NCI-H345 treated with DMSO at 0.1 percent for 48 hours (cell line): ENCODE results near the gene RAB11A.
"Not testable (repeated sequence)": the region's sequence is repeated elsewhere in the genome, so short reads cannot be mapped to it uniquely, and the experiment has no call there.

ENCODE experiments used
- DNase-seq: peaks from one replicate; lab custom pipeline; 2025; ENCODE audit not compliant: unreplicated experiment; lab: John Stamatoyannopoulos, UW

RAB11A gene

DNA sequence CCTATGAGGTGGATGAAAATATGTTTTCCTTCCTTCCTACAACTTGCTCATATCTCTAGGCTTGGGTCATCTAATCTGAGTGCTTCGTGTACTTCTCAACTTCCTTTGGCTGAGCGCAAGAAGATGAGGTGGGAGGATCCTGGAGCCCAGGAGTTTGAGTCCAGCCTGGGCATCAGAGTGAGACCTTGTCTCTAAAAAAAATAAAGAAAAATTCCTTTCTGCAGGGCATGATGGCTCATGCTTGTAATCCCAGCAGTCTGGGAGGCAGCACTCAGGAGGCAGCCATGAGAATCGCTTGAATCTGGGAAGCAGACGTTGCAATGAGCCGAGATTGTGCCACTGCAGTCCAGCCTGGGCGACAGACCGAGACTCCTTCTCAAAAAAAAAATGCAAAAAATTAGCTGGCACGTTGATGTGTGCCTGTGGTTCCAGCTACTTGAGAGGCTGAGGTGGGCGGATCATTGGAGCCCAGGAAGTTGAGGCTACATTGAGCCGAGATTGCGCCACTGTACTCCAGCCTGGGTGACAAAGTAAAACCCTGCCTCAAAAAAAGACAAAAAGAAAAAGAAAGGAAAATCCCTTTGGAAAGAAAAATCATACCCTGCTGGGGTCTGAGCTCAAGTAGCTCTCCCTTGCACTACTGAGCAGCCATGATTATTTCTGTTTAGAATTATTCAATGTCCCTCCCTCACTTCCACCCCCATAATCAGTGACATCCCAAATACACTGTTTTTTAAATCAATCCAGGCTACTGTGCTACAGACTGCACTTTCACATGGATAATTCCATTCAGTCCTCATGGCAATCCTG, 28.0 kb upstream of the RAB11A start:
- DNase-seq: no peak

DNA sequence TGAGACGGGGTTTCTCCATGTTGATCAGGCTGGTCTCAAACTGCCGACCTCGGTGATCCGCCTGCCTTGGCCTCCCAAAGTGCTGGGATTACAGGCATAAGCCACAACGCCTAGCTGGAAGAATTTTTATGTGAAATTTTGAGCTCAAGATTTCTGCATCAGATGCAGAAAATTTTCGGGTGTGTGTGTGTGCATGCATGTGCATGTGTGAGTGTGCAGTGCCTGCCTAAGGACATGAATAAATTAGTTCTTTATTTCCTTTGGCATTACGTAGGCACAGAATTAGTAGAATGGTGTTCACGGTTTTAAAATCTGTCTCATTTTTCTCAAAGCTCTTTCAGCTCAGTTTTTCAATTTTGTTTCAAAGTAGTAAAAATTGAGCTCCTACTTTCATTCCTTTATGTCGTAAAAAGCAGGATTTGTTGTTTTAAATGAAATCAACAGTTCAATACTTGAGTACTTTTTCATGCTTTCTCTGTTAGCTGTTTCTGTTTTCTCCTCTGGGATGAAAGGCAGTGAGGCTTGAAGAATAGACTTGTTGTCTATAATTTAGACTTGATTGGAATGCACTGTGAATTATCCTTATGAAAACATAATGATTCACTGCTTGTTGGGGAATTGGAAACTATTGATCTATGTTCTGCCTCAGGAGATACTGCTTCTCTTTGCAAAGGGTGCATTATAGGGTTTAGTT, 23.3 kb upstream of the RAB11A start:
- no peak for DNase-seq

DNA sequence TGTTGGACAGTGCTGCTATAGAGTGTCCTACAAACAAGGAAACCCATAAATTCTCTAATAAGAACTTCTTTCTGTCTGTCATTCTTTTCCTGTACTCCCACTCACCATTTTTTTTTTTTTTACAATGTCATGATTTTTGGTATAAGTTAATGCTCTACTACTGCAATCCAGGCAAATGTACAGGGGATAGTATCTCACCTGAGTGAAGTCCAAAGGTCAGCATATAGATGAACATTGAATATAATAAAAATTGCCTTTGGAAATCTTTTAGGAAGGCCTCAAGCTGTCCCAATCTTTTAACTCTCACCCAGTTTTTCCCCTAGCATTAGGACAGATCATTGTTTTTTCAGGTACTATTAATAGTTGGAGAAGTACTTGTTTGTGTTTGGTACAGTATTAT, 21.3 kb upstream of the RAB11A start:
- no peak for DNase-seq

DNA sequence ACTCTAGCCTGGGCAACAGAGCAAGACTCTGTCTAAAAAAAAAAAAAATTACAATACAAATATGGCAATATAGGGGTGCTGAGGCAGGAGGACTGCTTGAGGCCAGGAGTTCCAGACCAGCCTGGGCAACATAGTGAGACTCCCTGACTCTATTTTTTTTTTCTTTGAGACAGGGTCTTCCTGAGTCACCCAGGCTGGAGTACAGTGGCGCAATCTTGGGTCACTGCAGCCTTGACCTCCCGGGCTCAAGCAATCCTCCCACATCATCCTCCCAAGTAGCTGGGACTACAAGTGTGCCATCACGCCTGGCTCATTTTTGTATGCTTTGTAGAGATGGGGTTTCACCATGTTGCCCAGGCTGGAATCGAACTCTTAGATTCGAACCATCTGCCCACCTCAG, 17.3 kb upstream of the RAB11A start:
- DNase-seq: no peak

DNA sequence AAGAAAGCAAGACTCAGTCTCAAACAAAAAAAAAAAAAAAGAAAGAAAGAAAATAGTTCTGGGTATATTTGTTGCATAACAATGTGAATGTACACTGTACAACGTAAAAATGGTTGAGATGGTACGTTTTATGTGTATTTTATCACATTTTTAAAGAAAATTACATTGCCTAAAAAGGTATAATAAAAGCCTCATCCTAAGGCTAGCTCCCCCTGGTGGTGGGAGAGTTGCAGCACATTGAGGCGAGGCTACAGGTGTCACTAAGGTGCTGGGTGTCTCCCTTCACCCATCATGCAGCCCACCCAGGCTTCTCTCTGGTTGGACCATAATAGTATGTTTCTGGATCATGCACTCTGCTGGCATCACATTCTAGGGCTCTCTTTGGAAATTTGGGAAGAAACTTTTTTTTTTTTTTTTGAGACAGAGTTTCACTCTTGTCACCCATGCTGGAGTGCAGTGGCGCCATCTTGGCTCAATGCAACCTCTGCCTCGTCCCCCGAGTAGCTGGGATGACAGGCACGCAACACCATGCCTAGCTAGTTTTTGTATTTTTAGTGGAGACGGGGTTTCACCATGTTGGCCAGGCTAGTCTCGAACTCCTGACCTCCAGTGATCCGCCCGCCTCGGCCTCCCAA, 12.4 kb upstream of the RAB11A start:
- peak; percentile 8 for DNase-seq

DNA sequence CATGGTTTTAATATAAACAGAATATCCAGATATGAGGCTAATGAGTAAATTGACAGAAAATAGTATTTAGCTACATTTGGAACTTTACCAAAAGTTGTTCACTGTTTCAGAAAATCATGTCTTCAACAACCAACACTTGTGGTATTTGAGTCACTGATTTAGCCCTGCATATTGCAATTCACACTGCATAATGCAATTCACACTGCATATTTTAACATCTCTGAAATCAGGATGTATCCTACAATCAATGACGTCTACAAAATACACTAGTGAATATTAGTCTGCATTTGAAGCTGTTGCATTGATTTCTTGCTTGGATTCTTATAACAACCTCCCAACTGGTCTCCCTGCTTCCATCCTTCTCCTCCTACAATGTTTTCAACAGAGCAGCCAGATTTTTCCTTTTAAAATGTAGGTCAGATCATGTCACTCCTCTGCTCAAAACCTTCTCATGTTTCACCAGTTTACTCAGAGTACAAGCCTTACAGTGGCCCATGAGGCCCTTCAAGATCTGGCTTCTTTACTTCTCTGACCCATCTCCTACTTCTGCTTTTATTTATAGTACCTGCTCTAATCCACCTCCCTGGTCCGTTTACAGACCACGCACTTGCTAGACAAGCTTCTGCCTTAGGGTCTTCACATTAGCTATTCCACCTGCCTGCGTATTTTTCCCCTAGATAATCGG, 11.4 kb upstream of the RAB11A start:
- DNase-seq: no peak

DNA sequence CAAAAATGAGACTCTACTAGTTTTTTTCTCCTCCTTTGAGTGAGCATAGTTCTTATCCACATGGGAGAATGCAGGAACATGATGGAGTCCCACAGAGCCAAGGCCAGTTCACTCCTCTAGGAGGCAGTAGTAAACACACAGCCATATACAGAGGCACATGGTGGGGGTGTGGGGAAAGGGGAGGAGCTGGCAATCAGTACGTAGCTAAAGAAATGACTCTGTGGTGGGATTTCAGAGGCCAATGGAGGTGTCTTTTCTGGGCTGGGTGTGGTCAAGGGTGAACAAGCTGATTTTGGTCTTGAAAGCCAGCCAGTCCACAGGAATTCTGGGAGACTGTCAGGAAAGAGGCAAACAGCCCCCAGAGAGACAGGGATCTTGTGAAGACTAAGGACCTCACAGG, 6.6 kb upstream of the RAB11A start:
- DNase-seq: no peak

DNA sequence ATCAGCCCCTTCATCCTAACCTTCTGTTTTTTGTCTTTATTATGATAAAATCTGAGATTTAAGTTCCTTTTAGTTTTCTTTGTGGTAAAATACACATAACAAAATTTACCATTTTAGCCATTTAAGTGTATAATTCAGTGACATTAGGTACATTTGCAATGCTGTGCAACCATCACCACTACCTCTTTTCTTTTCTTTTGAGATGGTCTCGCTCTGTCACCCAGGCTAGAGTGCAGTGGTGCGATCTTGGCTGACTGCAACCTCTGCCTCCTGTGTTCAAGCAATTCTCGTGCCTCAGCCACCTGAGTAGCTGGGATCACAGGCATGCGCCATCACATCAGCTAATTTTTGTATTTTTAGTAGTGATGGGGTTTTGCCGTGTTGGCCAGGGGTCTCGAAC, 6.2 kb upstream of the RAB11A start:
- DNase-seq: no peak

DNA sequence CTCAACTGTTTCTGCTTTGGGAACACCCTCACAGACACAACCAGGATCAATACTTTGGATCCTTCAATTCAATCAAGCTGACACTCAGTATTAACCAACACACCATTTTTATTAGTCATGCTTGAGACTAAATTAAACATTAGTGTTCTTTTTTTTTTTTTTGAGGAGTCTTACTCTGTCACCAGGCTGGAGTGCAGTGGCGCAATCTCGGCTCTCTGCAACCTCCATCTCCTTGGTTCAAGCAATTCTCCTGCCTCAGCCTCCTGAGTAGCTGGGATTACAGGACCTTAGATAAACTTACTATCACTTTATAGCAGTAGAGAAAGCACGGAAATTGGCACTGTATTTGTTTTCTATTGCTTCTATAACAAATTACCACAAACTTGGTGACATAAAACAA, 2.0 kb upstream of the RAB11A start:
- no peak for DNase-seq

DNA sequence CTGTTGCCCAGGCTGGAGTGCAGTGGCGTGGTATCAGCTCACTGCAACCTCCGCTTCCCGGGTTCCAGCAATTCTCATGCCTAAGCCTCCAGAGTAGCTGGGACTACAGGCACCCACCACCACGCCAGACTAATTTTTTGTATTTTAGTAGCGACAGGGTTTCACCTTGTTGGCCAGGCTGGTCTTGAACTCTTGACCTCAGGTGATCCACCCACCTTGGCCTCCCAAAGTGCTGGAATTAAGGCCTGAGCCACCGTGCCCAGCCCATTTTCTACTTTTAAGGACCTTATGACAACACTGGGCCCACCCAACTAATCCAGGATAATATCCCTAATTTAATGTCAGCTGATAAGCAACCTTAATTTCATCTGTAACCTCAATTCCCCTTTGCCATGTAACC, 1.4 kb upstream of the RAB11A start:
- DNase-seq: not testable (repeated sequence)

DNA sequence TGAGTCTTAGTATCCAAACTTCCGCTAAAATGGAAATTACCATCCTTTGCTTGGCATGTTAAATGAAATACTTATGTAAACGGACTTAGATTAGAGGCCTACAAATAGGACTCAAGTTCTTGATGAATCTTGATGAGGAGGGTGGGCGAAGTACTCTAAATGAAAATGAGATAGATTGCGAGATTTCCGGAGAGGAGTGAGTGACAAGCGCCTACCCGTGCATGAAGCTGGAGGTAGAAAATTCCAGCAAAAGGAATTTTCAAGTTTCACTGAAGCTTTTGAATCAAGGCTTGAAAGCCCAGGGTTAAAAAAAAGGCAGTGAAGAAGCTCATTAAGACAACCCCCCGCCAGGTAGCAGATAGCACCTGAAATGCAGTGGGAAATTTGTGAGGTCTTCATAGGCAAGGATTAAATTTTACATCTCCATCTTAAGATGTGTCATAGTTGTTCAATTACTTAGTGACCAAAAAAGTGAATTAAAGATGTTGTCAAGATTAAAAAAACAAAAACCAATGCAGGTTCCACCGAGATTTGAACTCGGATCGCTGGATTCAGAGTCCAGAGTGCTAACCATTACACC, 655 bp upstream of the RAB11A start:
- DNase-seq: no peak

DNA sequence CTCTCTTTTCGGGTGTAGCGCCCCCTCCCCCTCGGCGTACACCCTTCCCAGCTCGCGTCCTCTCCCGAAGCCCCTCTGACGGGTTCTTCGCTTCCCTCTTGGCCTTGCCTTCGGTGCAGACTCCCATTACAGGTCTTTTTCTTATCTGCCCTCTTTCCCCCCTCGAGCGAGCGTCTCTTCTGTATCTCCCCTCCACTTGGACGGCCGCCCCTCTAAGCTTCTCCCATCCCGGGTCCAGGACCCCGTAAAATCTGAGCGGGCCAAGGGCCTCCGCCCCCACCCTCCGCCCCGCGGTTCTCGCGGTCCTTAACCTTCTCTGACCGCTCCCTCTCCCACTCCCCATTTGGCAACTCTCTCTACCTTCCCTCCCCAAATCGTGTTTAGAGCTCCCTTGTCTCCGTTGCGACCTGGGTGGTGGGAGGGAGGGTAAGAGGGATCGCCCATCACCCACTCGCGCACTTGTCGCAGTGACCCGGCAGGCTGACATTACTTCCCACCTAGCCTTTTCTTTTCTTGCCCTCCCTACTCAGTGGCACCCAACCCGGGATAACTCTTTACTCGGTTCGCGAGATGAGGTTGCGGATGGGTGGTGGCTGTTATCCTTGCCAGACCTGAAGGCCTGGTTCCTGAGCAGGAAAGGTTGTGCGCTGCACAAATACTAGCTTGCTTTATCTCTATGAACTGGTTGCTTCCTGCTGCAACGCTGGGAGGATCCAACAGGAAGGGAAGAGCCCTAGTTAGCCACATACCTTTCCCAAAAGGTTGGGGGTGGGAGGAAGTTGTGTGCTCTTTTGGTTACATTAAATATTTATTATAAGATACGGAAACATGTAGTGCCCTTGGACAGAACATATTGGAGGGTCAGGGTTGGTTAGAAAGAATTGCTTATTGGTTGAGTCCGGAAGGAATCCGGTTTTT, 922 bp downstream of the RAB11A start:
- DNase-seq: no peak

DNA sequence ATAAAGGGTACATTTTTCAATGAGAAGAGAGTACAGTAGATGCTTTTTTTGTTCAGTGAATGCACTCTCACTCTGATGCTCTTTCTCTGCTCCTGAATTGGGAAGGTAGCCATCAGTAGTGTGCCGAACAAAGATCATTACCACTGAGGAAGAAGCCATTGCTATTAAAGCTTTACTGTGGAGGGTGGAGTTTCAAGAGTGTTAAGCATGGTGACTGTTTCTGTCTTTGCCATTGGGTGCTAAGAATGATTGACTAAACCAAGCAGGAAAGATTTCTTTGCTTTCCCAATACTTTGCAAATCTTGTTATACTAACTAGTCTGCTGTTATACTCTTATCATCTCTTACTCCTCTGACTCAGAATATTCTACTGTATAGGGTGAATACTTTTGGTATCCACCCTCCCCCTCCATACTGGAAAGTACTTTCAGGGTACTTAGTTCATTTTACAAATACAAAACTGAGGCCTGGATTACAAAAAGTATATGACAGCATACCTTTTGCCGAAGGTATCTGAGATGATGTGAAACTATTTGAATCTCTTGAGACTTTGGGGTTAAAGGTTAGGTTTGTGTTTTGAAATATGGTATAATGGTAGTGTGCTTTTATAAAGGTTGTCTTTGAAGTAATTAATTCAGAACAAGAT, 1.7 kb downstream of the RAB11A start:
- DNase-seq: no peak

DNA sequence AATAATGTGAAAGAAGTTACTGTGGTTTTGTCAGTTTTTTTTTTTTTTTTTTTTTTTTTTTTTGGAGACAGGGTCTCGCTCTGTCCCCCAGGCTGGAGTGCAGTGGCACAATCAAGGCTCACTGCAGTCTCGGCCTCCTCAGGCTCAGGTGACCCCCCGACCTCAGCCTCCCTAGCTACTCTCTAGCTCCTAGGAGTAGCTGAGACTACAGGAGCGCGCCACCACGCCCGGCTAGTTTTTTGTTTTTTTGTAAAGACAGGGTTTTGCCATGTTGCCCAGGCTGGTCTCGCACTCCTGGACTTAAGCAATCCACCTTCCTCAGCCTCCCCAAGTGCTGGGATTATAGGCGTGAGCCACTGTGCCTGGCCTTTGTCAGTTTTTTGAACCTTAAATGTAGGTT, 2.6 kb downstream of the RAB11A start:
- not testable (repeated sequence) for DNase-seq

DNA sequence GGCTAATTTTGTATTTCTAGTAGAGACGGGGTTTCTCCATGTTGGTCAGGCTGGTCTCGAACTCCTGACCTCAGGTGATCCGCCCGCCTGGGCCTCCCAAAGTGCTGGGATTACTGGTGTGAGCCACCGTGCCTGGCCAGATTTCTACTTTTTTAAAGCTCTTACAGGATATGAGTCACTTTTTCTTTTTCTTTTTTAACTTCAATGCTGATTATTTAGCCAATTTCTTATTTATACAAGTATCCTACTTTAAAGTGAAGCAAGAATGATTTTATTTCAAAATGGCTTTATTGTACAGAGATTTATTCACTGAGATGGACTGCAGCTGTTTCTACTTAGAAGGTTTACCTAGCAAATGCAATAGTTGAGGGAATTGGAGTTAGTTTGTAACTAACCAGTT, 3.3 kb downstream of the RAB11A start:
- not testable (repeated sequence) for DNase-seq

DNA sequence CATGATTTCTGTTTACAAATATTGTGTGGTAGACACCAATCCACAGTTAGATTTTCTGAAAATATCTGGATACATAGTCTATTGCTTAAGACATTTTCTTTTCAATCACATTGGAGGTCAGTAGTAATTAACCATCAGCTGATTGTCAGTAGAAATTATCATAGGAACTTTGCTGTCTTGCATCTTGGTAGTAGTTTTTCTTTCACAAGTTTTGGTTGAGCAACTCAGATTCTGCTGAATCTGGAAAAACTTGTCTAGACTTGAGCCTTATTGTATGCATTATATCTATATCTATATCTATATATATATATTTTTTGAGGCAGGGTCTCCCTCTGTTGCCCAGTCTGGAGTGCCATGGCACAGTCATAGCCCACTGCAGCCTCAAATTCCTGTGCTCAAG, 4.0 kb downstream of the RAB11A start:
- no peak for DNase-seq

DNA sequence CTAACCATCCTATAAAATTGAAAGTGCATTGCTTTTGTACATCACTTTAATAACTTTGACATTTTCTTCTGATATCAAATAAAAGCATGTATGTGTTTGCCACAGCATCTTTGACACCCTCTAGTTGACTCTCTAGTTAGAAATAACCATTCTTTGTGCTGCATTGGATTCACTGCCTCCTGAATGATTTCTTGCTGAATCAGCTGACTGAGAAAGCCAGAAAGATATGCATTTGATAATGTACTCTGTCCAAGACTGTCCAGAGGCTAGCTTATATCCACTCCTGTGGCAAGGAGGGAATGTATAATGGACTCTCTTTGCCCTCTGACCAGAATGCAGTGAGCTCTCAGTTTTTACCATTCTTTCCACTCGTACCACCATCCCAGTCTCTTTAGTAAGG, 6.2 kb downstream of the RAB11A start:
- no peak for DNase-seq

DNA sequence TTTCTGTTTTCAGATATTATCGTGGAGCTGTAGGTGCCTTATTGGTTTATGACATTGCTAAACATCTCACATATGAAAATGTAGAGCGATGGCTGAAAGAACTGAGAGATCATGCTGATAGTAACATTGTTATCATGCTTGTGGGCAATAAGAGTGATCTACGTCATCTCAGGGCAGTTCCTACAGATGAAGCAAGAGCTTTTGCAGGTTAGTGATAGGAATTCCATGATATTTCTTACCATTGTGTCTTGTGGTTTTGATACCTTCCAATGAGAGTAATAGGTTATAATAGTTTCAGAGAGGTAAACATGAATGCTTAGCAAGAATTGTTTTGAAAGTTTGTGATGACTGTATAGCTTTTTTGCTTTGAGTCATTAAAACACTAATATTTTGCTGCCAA, 8.5 kb downstream of the RAB11A start:
- DNase-seq: no peak

DNA sequence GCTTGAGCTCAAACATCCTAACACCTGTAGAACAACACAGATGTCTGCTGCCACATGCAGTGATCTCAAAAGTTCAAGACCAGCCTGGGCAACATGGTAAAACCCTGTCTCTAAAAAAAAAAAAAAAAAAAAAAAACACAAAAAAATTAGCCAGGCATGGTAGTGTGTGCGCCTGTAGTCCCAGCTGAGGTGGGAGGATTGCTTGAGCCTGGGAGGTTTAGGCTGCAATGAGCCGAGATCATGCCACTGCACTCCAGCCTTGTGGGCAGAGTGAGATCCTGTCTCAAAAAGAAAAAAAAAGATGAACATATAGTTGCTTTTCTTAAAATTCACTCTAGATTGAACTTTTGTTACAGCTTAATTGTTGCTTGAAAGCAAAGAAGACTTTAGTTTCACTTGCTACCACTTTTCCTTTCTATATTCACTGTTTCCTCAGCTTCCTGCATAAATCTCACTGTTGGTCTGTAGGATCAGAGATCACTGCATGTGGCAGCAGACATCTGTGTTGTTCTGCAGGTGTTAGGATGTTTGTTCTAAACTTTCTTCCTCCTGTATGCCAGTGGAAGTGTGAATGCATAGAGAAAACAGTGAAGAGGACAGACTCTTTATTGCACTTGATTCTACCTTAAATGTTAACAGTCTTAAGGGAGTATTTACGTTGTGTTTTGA, 12.6 kb downstream of the RAB11A start:
- DNase-seq: no peak
